Activated CD4-positive, alpha-beta T cell treated with anti-CD3 and anti-CD28 coated beads, Interleukin-2, Interleukin-6, amounts not matched to agents 100 ng/mL and 50 ng/mL, durations not matched to agents 16 hours and 8 hours (primary cell): ENCODE results near the gene CCR5AS.
"Not testable (repeated sequence)": the region's sequence is repeated elsewhere in the genome, so short reads cannot be mapped to it uniquely, and the experiment has no call there.

ENCODE experiments used
- DNase-seq: peaks from one replicate; pipeline ENCODE4 v3.0.0-alpha.2; 2020

The CCR5AS gene

GRCh38 chr3:46427916-46428833, 21.3 kb upstream of the CCR5AS start:
- DNase-seq: no peak

- DNase-seq: not testable (repeated sequence)
Observed at GRCh38 chr3:46427404-46427803, 20.5 kb upstream of the CCR5AS start.

GRCh38 chr3:46426476-46426875, 19.6 kb upstream of the CCR5AS start:
- DNase-seq: not testable (repeated sequence)

GRCh38 chr3:46423588-46423987, 16.7 kb upstream of the CCR5AS start:
- DNase-seq: no peak

- no peak for DNase-seq
Observed at GRCh38 chr3:46422617-46423016, 15.8 kb upstream of the CCR5AS start.

GRCh38 chr3:46420931-46421330, 14.1 kb upstream of the CCR5AS start:
- no peak for DNase-seq

GRCh38 chr3:46419816-46420215, 12.9 kb upstream of the CCR5AS start:
- no peak for DNase-seq

GRCh38 chr3:46417841-46418611, 11.2 kb upstream of the CCR5AS start:
- no peak for DNase-seq

GRCh38 chr3:46416811-46417510, 10.1 kb upstream of the CCR5AS start:
- no peak for DNase-seq

- DNase-seq: no peak
Observed at GRCh38 chr3:46416125-46416810, 9.4 kb upstream of the CCR5AS start.

GRCh38 chr3:46414739-46415138, 7.9 kb upstream of the CCR5AS start:
- no peak for DNase-seq

- DNase-seq: no peak
Observed at GRCh38 chr3:46413951-46414350, 7.1 kb upstream of the CCR5AS start.

- no peak for DNase-seq
Observed at GRCh38 chr3:46412786-46413298, 6.0 kb upstream of the CCR5AS start.

GRCh38 chr3:46411271-46411670, 4.4 kb upstream of the CCR5AS start:
- DNase-seq: no peak

GRCh38 chr3:46410669-46411068, 3.8 kb upstream of the CCR5AS start:
- no peak for DNase-seq

GRCh38 chr3:46409739-46410489, 3.0 kb upstream of the CCR5AS start:
- DNase-seq: no peak

GRCh38 chr3:46408853-46409252, 2.0 kb upstream of the CCR5AS start:
- no peak for DNase-seq

- no peak for DNase-seq
Observed at GRCh38 chr3:46407970-46408369, 1.1 kb upstream of the CCR5AS start.

- DNase-seq: no peak
Observed at GRCh38 chr3:46406443-46406787, 451 bp downstream of the CCR5AS start.

- DNase-seq: no peak
Observed at GRCh38 chr3:46405301-46406019, 1.4 kb downstream of the CCR5AS start.

- not testable (repeated sequence) for DNase-seq
Observed at GRCh38 chr3:46402902-46403301, 4.0 kb downstream of the CCR5AS start.
